Erythroblast (primary cell): Measurements from ENCODE around the gene FHOD1.

ENCODE experiments used
- GATA1 ChIP-seq: IDR thresholded peaks from 2 replicates; pipeline ENCODE4 v1.6.1; 2011; ENCODE audit warnings: low read depth, mild to moderate bottlenecking, control low read depth, low read length, moderate library complexity
- POLR2A ChIP-seq: IDR thresholded peaks from 2 replicates; pipeline ENCODE4 v1.6.1; 2011; ENCODE audit warnings: mild to moderate bottlenecking, low read length

DNA sequence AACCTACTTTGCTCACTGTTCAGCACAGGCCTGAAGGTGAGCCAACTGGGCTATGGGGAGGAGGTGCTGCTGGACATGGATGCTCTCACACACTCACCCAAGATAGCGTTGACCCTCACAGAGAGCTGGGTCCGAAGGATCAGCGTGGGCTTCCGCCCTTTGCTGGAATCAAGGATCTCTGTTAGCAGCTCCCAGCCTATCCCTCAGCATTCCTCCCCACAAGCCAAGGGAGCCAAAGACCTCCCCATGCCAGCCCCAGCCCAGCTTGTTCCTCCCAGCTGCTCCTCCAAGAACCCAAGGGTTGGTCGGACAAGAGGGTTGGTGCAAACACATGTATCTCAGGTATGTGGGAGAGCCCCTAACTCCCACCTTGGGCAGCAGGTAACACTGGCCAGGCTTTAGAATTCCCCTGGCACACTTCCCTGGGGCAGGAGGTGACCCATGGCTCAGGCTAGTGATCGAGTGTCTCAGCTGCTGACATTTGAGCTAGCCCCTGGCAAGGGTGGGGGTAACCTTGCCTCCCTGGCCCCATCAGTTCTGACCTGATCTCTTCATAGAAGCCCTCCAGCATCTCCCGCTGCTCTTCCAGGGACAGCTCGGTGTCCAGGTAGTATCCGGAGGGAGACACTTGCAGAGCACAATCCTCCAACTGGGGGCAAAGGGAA lies 8.3 kb downstream of the FHOD1 start:
- TF ChIP-seq POLR2A (no peak), GATA1 (no peak)
